HepG2 (cell line): ENCODE measurements around the gene COBLL1. TPM values are rescaled to one million over a fixed set of nuclear protein-coding genes. Genes with fewer than 3 reads are reported as not detected.

ENCODE experiments used
- AGO1 ChIP-seq: fragments of 200-400 bp; formaldehyde crosslinking; IDR thresholded peaks from 2 replicates; pipeline ENCODE4 v1.6.1; 2017; ENCODE audit warnings: mild to moderate bottlenecking, low read depth, low read length, moderate library complexity; ENCODE audit not compliant: poor library complexity, severe bottlenecking
- ARNTL ChIP-seq: sonication (generic); formaldehyde crosslinking; IDR thresholded peaks from 2 replicates; pipeline ENCODE4 v1.4.0; 2020; ENCODE audit warnings: mild to moderate bottlenecking, missing genetic modification reagents
- ASH2L ChIP-seq: fragments of 300-600, 200-600 bp; sonication (generic); IDR thresholded peaks from 2 replicates; pipeline ENCODE4 v1.7.0; 2017; ENCODE audit warnings: low read depth, mild to moderate bottlenecking, moderate library complexity, mixed read lengths, low read length; ENCODE audit not compliant: insufficient read length
- ATF1 ChIP-seq: IDR thresholded peaks from 2 replicates; pipeline ENCODE4 v1.6.1; 2016; ENCODE audit warnings: mild to moderate bottlenecking, control low read depth
- BRF2 ChIP-seq: sonication (generic); formaldehyde crosslinking; IDR thresholded peaks from 2 replicates; pipeline ENCODE4 v1.8.1; 2022; ENCODE audit warnings: mild to moderate bottlenecking, missing genetic modification reagents
- CBX1 ChIP-seq: IDR thresholded peaks from one replicate; pipeline ENCODE4 v1.6.1; 2016; ENCODE audit warnings: antibody characterized with exemption, low read depth
- CEBPB ChIP-seq: IDR thresholded peaks from 2 replicates; pipeline ENCODE4 v1.6.1; 2011; ENCODE audit warnings: low read depth, low read length, improper control_type of control experiment, borderline replicate concordance
- FOXC1 ChIP-seq: sonication (generic); formaldehyde crosslinking; IDR thresholded peaks from 2 replicates; pipeline ENCODE4 v1.8.0; 2022; ENCODE audit warnings: mild to moderate bottlenecking, missing genetic modification reagents, borderline replicate concordance
- GFI1 ChIP-seq: sonication (generic); formaldehyde crosslinking; IDR thresholded peaks from 2 replicates; pipeline ENCODE4 v1.5.0; 2020; ENCODE audit warnings: missing genetic modification reagents, mild to moderate bottlenecking, borderline replicate concordance
- GZF1 ChIP-seq: sonication (generic); formaldehyde crosslinking; IDR thresholded peaks from 2 replicates; pipeline ENCODE4 v1.5.1; 2020; ENCODE audit warnings: mild to moderate bottlenecking, missing genetic modification reagents
- HINFP ChIP-seq: sonication (generic); formaldehyde crosslinking; IDR thresholded peaks from 2 replicates; pipeline ENCODE4 v1.4.0; 2020; ENCODE audit warnings: low read depth, mild to moderate bottlenecking, missing genetic modification reagents
- MYNN ChIP-seq: sonication (generic); formaldehyde crosslinking; IDR thresholded peaks from 2 replicates; pipeline ENCODE4 v1.4.0; 2020; ENCODE audit warnings: mild to moderate bottlenecking, low read depth, missing genetic modification reagents
- ONECUT2 ChIP-seq: sonication (generic); formaldehyde crosslinking; IDR thresholded peaks from 2 replicates; pipeline ENCODE4 v1.4.0; 2020; ENCODE audit warnings: missing genetic modification reagents
- SALL1 ChIP-seq: sonication (generic); formaldehyde crosslinking; IDR thresholded peaks from 2 replicates; pipeline ENCODE4 v1.8.0; 2022; ENCODE audit warnings: mild to moderate bottlenecking, missing genetic modification reagents
- YEATS4 ChIP-seq: sonication (generic); formaldehyde crosslinking; IDR thresholded peaks from 2 replicates; pipeline ENCODE4 v1.4.0; 2020; ENCODE audit warnings: missing genetic modification reagents, borderline replicate concordance
- ZBTB20 ChIP-seq: sonication (generic); formaldehyde crosslinking; IDR thresholded peaks from 2 replicates; pipeline ENCODE4 v1.8.1; 2023; ENCODE audit warnings: missing genetic modification reagents, low read depth, mild to moderate bottlenecking, borderline replicate concordance
- ZNF20 ChIP-seq: sonication (generic); formaldehyde crosslinking; IDR thresholded peaks from 2 replicates; pipeline ENCODE4 v1.4.0; 2020; ENCODE audit warnings: mild to moderate bottlenecking, moderate library complexity, missing genetic modification reagents
- ZNF224 ChIP-seq: sonication (generic); formaldehyde crosslinking; IDR thresholded peaks from 2 replicates; pipeline ENCODE4 v1.5.0; 2020; ENCODE audit warnings: mild to moderate bottlenecking, missing genetic modification reagents
- ZNF30 ChIP-seq: sonication (generic); formaldehyde crosslinking; IDR thresholded peaks from 2 replicates; pipeline ENCODE4 v1.5.0; 2020; ENCODE audit warnings: mild to moderate bottlenecking, missing genetic modification reagents
- ZNF362 ChIP-seq: sonication (generic); formaldehyde crosslinking; IDR thresholded peaks from 2 replicates; pipeline ENCODE4 v1.4.0; 2020; ENCODE audit warnings: missing genetic modification reagents, mild to moderate bottlenecking, borderline replicate concordance
- ZNF44 ChIP-seq: sonication (generic); formaldehyde crosslinking; IDR thresholded peaks from 2 replicates; pipeline ENCODE4 v1.5.1; 2020; ENCODE audit warnings: mild to moderate bottlenecking, missing genetic modification reagents
- ZNF558 ChIP-seq: sonication (generic); formaldehyde crosslinking; IDR thresholded peaks from 2 replicates; pipeline ENCODE4 v1.9.0; 2022; ENCODE audit warnings: mild to moderate bottlenecking, missing genetic modification reagents, borderline replicate concordance
- ZNF567 ChIP-seq: sonication (generic); formaldehyde crosslinking; IDR thresholded peaks from 2 replicates; pipeline ENCODE4 v1.8.1; 2023; ENCODE audit warnings: mild to moderate bottlenecking, missing genetic modification reagents, borderline replicate concordance
- ZNF619 ChIP-seq: sonication (generic); formaldehyde crosslinking; IDR thresholded peaks from 2 replicates; pipeline ENCODE4 v1.4.0; 2020; ENCODE audit warnings: mild to moderate bottlenecking, missing genetic modification reagents
- polyA plus RNA-seq, 8 experiments: library from polyadenylated mRNA; depleted of rRNA in 3 of 8; stranded (reverse) in 7 of 8; unstranded in 1 of 8; fragments of >200 nt; fragmentation: Illumina TruSeq in 4 of 8; extraction: Trizol in 4 of 8; gene quantifications; 2 replicates each; pipeline versions ENCODE4 v1.2.1 to v1.2.3, GENCODE V29; 2011 to 2016; ENCODE audit warnings: low read depth in 4 of 8, missing spikeins in 1 of 8, mixed read lengths in 1 of 8; ENCODE audit not compliant: insufficient read depth in 1 of 8
- total RNA-seq, 5 experiments: library from RNA; depleted of rRNA; stranded (reverse); fragments of >200 nt; fragmentation: Illumina TruSeq; extraction: Trizol; gene quantifications; 2 replicates each; pipeline ENCODE4 v1.2.3, GENCODE V29; 2016; ENCODE audit warnings: low read depth in 1 of 5

The COBLL1 gene
- total and polyA plus RNA-seq, 2 of the 13 experiments (the other 11 are each of a cell fraction or from before 2014, with no cell fraction given), result 32.6 to 86.8 TPM

GRCh38 chr2:164742738-164743317 is 98.8 kb downstream of the COBLL1 start (continued):
- TF ChIP-seq ASH2L, result peak; percentile 93
- TF ChIP-seq YEATS4 (CRISPR knock-in tag), result 0 out of 2 replicates have a peak, but pooled peaks have one; percentile 54
- TF ChIP-seq ATF1, result peak; percentile 54; the same call in 1 of the 2 replicates
- TF ChIP-seq ZNF558, result no peak
- no peak for TF ChIP-seq GZF1 (CRISPR knock-in tag)
- no peak for TF ChIP-seq CEBPB
- no peak for TF ChIP-seq ARNTL
- TF ChIP-seq ZNF20 (CRISPR knock-in tag), result no peak
- no peak for TF ChIP-seq CBX1
- TF ChIP-seq MYNN (CRISPR knock-in tag), result no peak
- TF ChIP-seq HINFP, result no peak
- no peak for TF ChIP-seq BRF2
- TF ChIP-seq ZNF44 (CRISPR knock-in tag), result no peak
- TF ChIP-seq ONECUT2 (CRISPR knock-in tag), result peak; percentile 53
- no peak for TF ChIP-seq ZNF567 (CRISPR knock-in tag)
- TF ChIP-seq ZNF224 (CRISPR knock-in tag), result no peak
- no peak for TF ChIP-seq AGO1
- TF ChIP-seq ZNF30 (CRISPR knock-in tag), result no peak
- TF ChIP-seq FOXC1 (CRISPR knock-in tag), result no peak
- 0 out of 2 replicates have a peak, but pooled peaks have one; percentile 29 for TF ChIP-seq ZNF362 (CRISPR knock-in tag)
- TF ChIP-seq GFI1, result peak; percentile 52; the same call in 1 of the 2 replicates
- TF ChIP-seq SALL1 (CRISPR knock-in tag), result peak; percentile 62; the same call in 1 of the 2 replicates
- no peak for TF ChIP-seq ZNF619
- peak; percentile 92 for TF ChIP-seq ZBTB20 (CRISPR knock-in tag)
